ENCODE results near the gene ALK. TPM values are rescaled to one million over a fixed set of nuclear protein-coding genes. Genes with fewer than 3 reads are reported as not detected.

Gene ALK
- total RNA-seq, 4 donors from 2014 or later = 0.19 TPM; not detected in 3

GRCh38 chr2:29155578-29155977 lies 765.8 kb downstream of the ALK start:
- DNase-seq = no peak
- 68 to 81% methylated on average over 2 of the region's 2 CpGs for WGBS, 2 donors
- intact Hi-C loops (cut with DNase I) = no loop called here
- TF ChIP-seq, protein P1, sequence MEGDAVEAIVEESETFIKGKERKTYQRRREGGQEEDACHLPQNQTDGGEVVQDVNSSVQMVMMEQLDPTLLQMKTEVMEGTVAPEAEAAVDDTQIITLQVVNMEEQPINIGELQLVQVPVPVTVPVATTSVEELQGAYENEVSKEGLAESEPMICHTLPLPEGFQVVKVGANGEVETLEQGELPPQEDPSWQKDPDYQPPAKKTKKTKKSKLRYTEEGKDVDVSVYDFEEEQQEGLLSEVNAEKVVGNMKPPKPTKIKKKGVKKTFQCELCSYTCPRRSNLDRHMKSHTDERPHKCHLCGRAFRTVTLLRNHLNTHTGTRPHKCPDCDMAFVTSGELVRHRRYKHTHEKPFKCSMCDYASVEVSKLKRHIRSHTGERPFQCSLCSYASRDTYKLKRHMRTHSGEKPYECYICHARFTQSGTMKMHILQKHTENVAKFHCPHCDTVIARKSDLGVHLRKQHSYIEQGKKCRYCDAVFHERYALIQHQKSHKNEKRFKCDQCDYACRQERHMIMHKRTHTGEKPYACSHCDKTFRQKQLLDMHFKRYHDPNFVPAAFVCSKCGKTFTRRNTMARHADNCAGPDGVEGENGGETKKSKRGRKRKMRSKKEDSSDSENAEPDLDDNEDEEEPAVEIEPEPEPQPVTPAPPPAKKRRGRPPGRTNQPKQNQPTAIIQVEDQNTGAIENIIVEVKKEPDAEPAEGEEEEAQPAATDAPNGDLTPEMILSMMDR (IDR thresholded peaks at IDR 0.05) = no peak
- no peak for TF ChIP-seq POLR2A (IDR thresholded peaks at IDR 0.05)
- Histone ChIP-seq H3K36me3 (peaks cover 9 to 97% (median 24%) of the 10 kb centered on the region in 3 donors), H3K27ac (no peak overlapping the region), H3K4me1 (no peaks in the 10 kb centered on the region), H3K9me3 (no peaks in the 10 kb centered on the region), H3K4me3 (no peak overlapping the region), H3K27me3 (no peaks in the 10 kb centered on the region)

DNA sequence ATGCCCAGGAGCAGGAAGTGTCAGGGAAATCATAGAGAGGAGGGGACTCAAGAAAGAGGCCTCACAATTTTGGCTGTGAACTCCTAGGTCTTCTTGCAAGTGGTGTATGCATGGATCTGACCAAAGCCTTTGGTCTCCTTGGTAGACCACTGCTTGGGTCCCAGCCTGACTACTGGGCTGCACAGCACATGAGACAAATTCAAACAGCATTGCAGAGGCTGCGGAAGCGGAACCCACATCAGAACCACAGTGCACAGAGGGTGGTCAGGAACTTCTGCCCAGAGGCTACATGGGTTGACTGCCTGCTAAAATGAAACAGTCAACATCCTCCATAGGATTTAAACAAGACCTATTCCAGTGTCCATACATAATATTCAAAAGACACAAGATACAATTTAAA lies 766.8 kb downstream of the ALK start:
- Histone ChIP-seq H3K27ac (no peak overlapping the region), H3K4me3 (no peak overlapping the region), H3K36me3 (peaks cover 9 to 96% (median 28%) of the 10 kb centered on the region in 3 donors), H3K27me3 (no peaks in the 10 kb centered on the region), H3K9me3 (no peaks in the 10 kb centered on the region), H3K4me1 (no peaks in the 10 kb centered on the region)
- 95 to 96% methylated on average over 2 of the region's 2 CpGs for WGBS, 2 donors
- DNase-seq = no peak
- no peak for TF ChIP-seq POLR2A (IDR thresholded peaks at IDR 0.05)
- TF ChIP-seq, protein P1 (IDR thresholded peaks at IDR 0.05) = no peak
- intact Hi-C loops (cut with DNase I) = no loop called here

- WGBS, 2 donors = 63 to 96% methylated on average over 3 of the region's 3 CpGs
- intact Hi-C loops (cut with DNase I) = no loop called here
- H3K9me3 ChIP-seq = no peaks in the 10 kb centered on the region
- no peak overlapping the region for H3K4me3 ChIP-seq
- DNase-seq = no peak
- no peaks in the 10 kb centered on the region for H3K4me1 ChIP-seq
- H3K36me3 ChIP-seq = peaks cover 0 to 82% (median 24%) of the 10 kb centered on the region in 3 donors
- H3K27me3 ChIP-seq = no peaks in the 10 kb centered on the region
- no peak overlapping the region for H3K27ac ChIP-seq
- TF ChIP-seq POLR2A (IDR thresholded peaks at IDR 0.05) = no peak
- TF ChIP-seq, protein P1 (IDR thresholded peaks at IDR 0.05) = no peak
These were observed 773.4 kb downstream of the ALK start for GRCh38 chr2:29147963-29148362.

DNA sequence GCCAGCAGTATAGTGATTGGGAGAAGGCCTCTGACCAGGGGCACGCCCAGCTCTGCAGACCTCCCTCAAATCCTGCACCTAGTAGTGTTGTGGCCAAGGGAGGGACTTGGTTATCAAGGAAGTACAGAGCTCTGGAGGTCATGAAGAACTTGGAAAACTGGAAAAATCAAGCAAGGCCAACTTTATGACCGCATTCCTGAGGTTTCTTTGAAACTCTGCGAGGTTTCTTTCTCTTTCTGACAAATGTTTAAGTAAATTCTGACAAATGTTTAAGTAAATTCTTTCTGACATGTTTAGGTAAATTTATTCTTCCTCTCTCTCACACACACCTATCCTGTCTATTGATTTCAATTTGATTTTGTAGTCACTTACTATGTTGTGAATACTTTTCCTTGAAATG lies 775.2 kb downstream of the ALK start:
- H3K36me3 ChIP-seq = peaks cover 0 to 74% (median 19%) of the 10 kb centered on the region in 3 donors
- intact Hi-C loops (cut with DNase I) = no loop called here
- no peak overlapping the region for H3K27ac ChIP-seq
- TF ChIP-seq POLR2A (IDR thresholded peaks at IDR 0.05) = no peak
- TF ChIP-seq, protein P1 (IDR thresholded peaks at IDR 0.05) = no peak
- DNase-seq = no peak
- no peaks in the 10 kb centered on the region for H3K9me3 ChIP-seq
- H3K27me3 ChIP-seq = no peaks in the 10 kb centered on the region
- no peaks in the 10 kb centered on the region for H3K4me1 ChIP-seq
- WGBS, 2 donors = 83 to 88% methylated on average over 3 of the region's 3 CpGs
- H3K4me3 ChIP-seq = no peak overlapping the region

GRCh38 chr2:29143657-29144056 lies 777.7 kb downstream of the ALK start:
- H3K4me1 ChIP-seq = no peaks in the 10 kb centered on the region
- H3K27ac ChIP-seq = no peak overlapping the region
- no peak for TF ChIP-seq POLR2A (IDR thresholded peaks at IDR 0.05)
- TF ChIP-seq, protein P1 (IDR thresholded peaks at IDR 0.05) = no peak
- DNase-seq = no peak
- peaks cover 0 to 62% (median 15%) of the 10 kb centered on the region in 3 donors for H3K36me3 ChIP-seq
- no peak overlapping the region for H3K4me3 ChIP-seq
- H3K9me3 ChIP-seq = no peaks in the 10 kb centered on the region
- intact Hi-C loops (cut with DNase I) = no loop called here
- H3K27me3 ChIP-seq = no peaks in the 10 kb centered on the region
- WGBS, 2 donors = 89 to 98% methylated on average over 6 of the region's 6 CpGs

Small RNA genes within 50 kb of the gene (small RNA-seq; reads per million reads assigned to genes)
- 0 reads per million in 4 donors for gene RN7SL516P

Other genes starting within 250 kb of the ALK start
- 10 to 100 TPM; 34.1 to 65.0 (median 40.7) TPM for gene YPEL5, start 225.4 kb upstream of the ALK start, total RNA-seq